Urinary bladder (tissue), 4 donors: ENCODE results near the gene KCNMA1. TPM values are rescaled to one million over a fixed set of nuclear protein-coding genes. Genes with fewer than 3 reads are reported as not detected.

Experiments
- DNase-seq: peaks from one replicate; pipeline ENCODE4 v3.0.0-alpha.2; 2015; ENCODE audit errors: extremely low spot score
- H3K27ac ChIP-seq: one replicate; pipeline ENCODE4 v1.5.1; 2013; ENCODE audit warnings: low read depth, mild to moderate bottlenecking, moderate library complexity
- H3K36me3 ChIP-seq: one replicate; pipeline ENCODE4 v1.6.1; 2013; ENCODE audit warnings: mild to moderate bottlenecking, moderate library complexity; ENCODE audit not compliant: insufficient read depth
- H3K4me1 ChIP-seq: one replicate; pipeline ENCODE4 v1.6.1; 2013; ENCODE audit warnings: mild to moderate bottlenecking, moderate library complexity; ENCODE audit not compliant: insufficient read depth
- H3K4me3 ChIP-seq: one replicate; pipeline ENCODE4 v1.5.1; 2013; ENCODE audit warnings: low read depth, low read length
- WGBS: extraction: QIAGEN DNeasy Blood & Tissue Kit; methylation state at CpG from one replicate; pipeline ENCODE4 v1.1.7; 2013; 5-methylcytosine and 5-hydroxymethylcytosine counted together
- polyA plus RNA-seq: library from polyadenylated mRNA; stranded (reverse); fragments of 200-250 nt; gene quantifications from one replicate; pipeline ENCODE4 v1.2.3, GENCODE V29; 2013
- total RNA-seq: library from RNA; depleted of rRNA; stranded (reverse); fragments of >200 nt; gene quantifications from one replicate; pipeline ENCODE4 v1.2.3, GENCODE V29; 2014
- donor health status: healthy with polysubstance abuse.
- donor health status: healthy.

The KCNMA1 gene
- total and polyA plus RNA-seq, 2 donors: 105 to 107 TPM

GRCh38 chr10:77386838-77387237, 250.8 kb downstream of the KCNMA1 start:
- Histone ChIP-seq H3K4me3 (no peak overlapping the region), H3K4me1 (no peaks in the 10 kb centered on the region)

GRCh38 chr10:77386365-77386764, 251.2 kb downstream of the KCNMA1 start:
- H3K36me3 ChIP-seq: no peaks in the 10 kb centered on the region
- no peak overlapping the region for H3K27ac ChIP-seq
- WGBS: 66% methylated on average over 4 of the region's 4 CpGs
- no peak overlapping the region for H3K4me3 ChIP-seq
- DNase-seq: no peak
- H3K4me1 ChIP-seq: no peaks in the 10 kb centered on the region

More at GRCh38 chr10:77386838-77387237, 250.8 kb downstream of the KCNMA1 start:
- WGBS: 15% methylated on average over 5 of the region's 5 CpGs
- peak; percentile 43 for DNase-seq
- H3K27ac ChIP-seq: no peak overlapping the region
- no peaks in the 10 kb centered on the region for H3K36me3 ChIP-seq

GRCh38 chr10:77385315-77385714, 252.3 kb downstream of the KCNMA1 start:
- no peak overlapping the region for H3K4me3 ChIP-seq
- no peak overlapping the region for H3K27ac ChIP-seq
- H3K36me3 ChIP-seq: no peaks in the 10 kb centered on the region
- no peaks in the 10 kb centered on the region for H3K4me1 ChIP-seq
- WGBS: 89% methylated on average over 2 of the region's 2 CpGs
- no peak for DNase-seq

GRCh38 chr10:77383861-77384553, 253.6 kb downstream of the KCNMA1 start:
- 85% methylated on average over 14 of the region's 14 CpGs for WGBS
- no peak overlapping the region for H3K27ac ChIP-seq
- no peak overlapping the region for H3K4me3 ChIP-seq
- no peaks in the 10 kb centered on the region for H3K4me1 ChIP-seq
- H3K36me3 ChIP-seq: no peaks in the 10 kb centered on the region
- DNase-seq: no peak

- no peaks in the 10 kb centered on the region for H3K36me3 ChIP-seq
- H3K4me3 ChIP-seq: no peak overlapping the region
- H3K4me1 ChIP-seq: no peaks in the 10 kb centered on the region
- no peak overlapping the region for H3K27ac ChIP-seq
- DNase-seq: no peak
- 88% methylated on average over 4 of the region's 4 CpGs for WGBS
Measured at GRCh38 chr10:77381750-77382149, 255.9 kb downstream of the KCNMA1 start.

GRCh38 chr10:77380723-77381122, 256.9 kb downstream of the KCNMA1 start:
- no peak overlapping the region for H3K27ac ChIP-seq
- H3K4me3 ChIP-seq: no peak overlapping the region
- WGBS: 92% methylated on average over 1 of the region's 1 CpG
- no peak for DNase-seq
- H3K4me1 ChIP-seq: no peaks in the 10 kb centered on the region
- no peaks in the 10 kb centered on the region for H3K36me3 ChIP-seq

- Histone ChIP-seq H3K4me1 (no peaks in the 10 kb centered on the region), H3K27ac (no peak overlapping the region)
- 66% methylated on average over 3 of the region's 3 CpGs for WGBS
Measured at GRCh38 chr10:77380191-77380590, 257.4 kb downstream of the KCNMA1 start.

GRCh38 chr10:77378366-77379349, 258.9 kb downstream of the KCNMA1 start:
- Histone ChIP-seq H3K27ac (no peak overlapping the region), H3K36me3 (no peaks in the 10 kb centered on the region), H3K4me3 (no peak overlapping the region), H3K4me1 (no peaks in the 10 kb centered on the region)
- WGBS: 96% methylated on average over 4 of the region's 4 CpGs
- no peak for DNase-seq

More at GRCh38 chr10:77380191-77380590, 257.4 kb downstream of the KCNMA1 start:
- no peak overlapping the region for H3K4me3 ChIP-seq
- H3K36me3 ChIP-seq: no peaks in the 10 kb centered on the region
- no peak for DNase-seq

- WGBS: 59% methylated on average over 6 of the region's 6 CpGs
- Histone ChIP-seq H3K4me3 (no peak overlapping the region), H3K4me1 (no peaks in the 10 kb centered on the region), H3K36me3 (no peaks in the 10 kb centered on the region), H3K27ac (no peak overlapping the region)
- no peak for DNase-seq
Measured at GRCh38 chr10:77377678-77378352, 259.8 kb downstream of the KCNMA1 start.

- no peak overlapping the region for H3K27ac ChIP-seq
- no peak for DNase-seq
- no peaks in the 10 kb centered on the region for H3K36me3 ChIP-seq
- 71% methylated on average over 5 of the region's 5 CpGs for WGBS
- no peaks in the 10 kb centered on the region for H3K4me1 ChIP-seq
- no peak overlapping the region for H3K4me3 ChIP-seq
Measured at GRCh38 chr10:77377034-77377433, 260.6 kb downstream of the KCNMA1 start.

GRCh38 chr10:77374189-77374656, 263.4 kb downstream of the KCNMA1 start:
- WGBS: 47% methylated on average over 2 of the region's 2 CpGs
- DNase-seq: no peak
- Histone ChIP-seq H3K27ac (no peak overlapping the region), H3K36me3 (no peaks in the 10 kb centered on the region), H3K4me3 (no peak overlapping the region), H3K4me1 (no peaks in the 10 kb centered on the region)

- WGBS: 82% methylated on average over 7 of the region's 7 CpGs
- no peaks in the 10 kb centered on the region for H3K36me3 ChIP-seq
- no peaks in the 10 kb centered on the region for H3K4me1 ChIP-seq
- no peak for DNase-seq
- no peak overlapping the region for H3K4me3 ChIP-seq
- no peak overlapping the region for H3K27ac ChIP-seq
Measured at GRCh38 chr10:77371848-77372799, 265.5 kb downstream of the KCNMA1 start.
